Activated CD4-positive, CD25-positive, alpha-beta regulatory T cell treated with anti-CD3 and anti-CD28 coated beads, Interleukin-2, amount 50 U/mL, for 72 hours (primary cell): Measurements from ENCODE around the gene FADD.
"Not testable (repeated sequence)": the region's sequence is repeated elsewhere in the genome, so short reads cannot be mapped to it uniquely, and the experiment has no call there.

Experiments
- DNase-seq: peaks from one replicate; pipeline ENCODE4 v3.0.0; 2021

The FADD gene

DNA sequence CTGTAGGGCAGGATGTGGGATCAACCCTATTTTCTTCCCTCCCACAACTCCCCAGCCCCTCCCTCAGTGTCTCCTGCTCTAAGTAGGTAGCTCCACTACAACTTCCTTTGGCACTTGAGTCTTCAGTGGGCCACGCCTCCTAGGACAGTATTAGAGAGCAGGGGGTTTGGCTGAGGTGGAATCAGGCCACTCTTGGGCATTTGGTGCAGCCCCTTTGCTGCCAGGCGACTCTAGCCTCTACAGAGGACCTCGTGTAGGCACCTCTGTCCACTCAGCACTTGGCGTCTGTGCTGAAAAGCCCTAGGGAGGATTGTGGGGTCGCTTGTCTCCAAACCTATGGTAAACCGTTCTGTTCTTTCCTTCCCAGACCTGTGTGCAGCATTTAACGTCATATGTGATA lies 2.7 kb downstream of the FADD start:
- no peak for DNase-seq

DNA sequence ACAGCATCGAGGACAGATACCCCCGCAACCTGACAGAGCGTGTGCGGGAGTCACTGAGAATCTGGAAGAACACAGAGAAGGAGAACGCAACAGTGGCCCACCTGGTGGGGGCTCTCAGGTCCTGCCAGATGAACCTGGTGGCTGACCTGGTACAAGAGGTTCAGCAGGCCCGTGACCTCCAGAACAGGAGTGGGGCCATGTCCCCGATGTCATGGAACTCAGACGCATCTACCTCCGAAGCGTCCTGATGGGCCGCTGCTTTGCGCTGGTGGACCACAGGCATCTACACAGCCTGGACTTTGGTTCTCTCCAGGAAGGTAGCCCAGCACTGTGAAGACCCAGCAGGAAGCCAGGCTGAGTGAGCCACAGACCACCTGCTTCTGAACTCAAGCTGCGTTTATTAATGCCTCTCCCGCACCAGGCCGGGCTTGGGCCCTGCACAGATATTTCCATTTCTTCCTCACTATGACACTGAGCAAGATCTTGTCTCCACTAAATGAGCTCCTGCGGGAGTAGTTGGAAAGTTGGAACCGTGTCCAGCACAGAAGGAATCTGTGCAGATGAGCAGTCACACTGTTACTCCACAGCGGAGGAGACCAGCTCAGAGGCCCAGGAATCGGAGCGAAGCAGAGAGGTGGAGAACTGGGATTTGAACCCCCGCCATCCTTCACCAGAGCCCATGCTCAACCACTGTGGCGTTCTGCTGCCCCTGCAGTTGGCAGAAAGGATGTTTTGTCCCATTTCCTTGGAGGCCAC lies 3.3 kb downstream of the FADD start:
- DNase-seq = no peak

GRCh38 chr11:70206982-70207376 lies 3.9 kb downstream of the FADD start:
- no peak for DNase-seq

DNA sequence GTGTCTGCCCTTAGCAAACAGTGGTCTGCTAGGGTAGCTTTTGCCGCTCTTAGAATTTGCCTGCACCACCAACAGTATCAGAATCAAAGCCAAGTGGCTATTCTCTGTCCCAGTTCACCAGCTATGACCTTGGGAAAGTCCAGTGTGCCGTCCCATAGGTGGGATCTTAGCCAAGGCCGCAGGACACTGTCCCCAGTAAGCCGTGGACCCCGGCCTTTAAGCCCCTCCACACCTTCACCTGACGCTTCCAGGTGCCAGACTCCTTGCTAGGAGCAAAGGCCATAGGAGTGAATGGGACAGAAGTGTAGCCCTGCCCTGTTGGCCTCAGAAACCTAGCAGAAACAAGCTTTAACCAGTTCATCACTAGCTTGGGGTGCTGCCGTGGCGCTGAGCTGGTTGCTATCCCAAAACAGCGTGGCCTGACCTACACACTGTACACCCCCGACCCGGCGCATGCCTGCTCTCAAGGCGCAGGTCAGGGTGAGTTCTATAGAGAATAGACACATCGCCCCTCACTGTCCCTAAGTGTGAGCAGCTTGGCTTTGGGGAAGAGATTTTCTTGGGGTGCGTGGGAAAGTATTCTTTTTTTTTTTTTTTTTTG lies 4.5 kb downstream of the FADD start:
- DNase-seq = no peak

GRCh38 chr11:70209391-70209912 lies 6.4 kb downstream of the FADD start:
- no peak for DNase-seq

- DNase-seq = no peak
Observed at GRCh38 chr11:70210051-70210501, 7.0 kb downstream of the FADD start.

DNA sequence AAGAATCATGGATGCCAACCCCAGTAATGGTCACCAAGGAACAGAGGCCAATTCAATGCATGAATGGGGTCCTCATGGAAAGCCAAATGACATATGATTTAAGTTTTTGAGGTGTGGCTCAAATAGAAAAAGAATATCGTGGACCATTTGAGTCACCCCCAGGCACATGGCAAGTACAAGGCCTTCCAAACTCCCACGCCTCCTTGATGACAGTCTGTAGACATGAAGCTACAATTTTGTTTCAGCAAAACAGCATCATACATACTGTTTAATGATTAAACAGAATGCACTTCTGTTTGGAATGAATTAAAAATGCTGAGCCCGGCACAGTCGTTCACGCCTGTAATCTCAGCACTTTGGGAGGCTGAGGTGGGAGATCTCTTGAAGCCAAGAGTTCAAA lies 7.4 kb downstream of the FADD start:
- no peak for DNase-seq

- DNase-seq = no peak
Observed at GRCh38 chr11:70212227-70212811, 9.2 kb downstream of the FADD start.

DNA sequence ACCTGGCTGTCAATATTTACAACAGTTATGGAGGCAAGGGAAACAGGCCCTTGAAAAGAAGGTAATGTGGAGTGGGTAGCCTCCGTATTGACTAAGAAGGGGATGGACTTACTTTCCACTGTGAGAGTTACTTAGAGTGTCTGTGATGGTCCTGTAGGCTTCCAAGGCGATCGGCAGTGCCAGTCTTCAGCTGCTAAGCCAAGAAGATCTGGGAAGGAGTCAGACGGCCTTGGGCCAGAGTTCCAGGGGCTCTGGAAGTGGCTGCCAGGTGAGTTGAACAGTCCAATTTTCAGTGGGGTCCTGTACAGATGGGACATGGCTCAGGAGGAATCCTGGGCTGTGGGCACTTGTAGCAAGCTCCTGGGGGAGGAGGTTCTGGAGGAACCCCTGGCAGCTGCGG lies 14.3 kb downstream of the FADD start:
- DNase-seq = not testable (repeated sequence)

DNA sequence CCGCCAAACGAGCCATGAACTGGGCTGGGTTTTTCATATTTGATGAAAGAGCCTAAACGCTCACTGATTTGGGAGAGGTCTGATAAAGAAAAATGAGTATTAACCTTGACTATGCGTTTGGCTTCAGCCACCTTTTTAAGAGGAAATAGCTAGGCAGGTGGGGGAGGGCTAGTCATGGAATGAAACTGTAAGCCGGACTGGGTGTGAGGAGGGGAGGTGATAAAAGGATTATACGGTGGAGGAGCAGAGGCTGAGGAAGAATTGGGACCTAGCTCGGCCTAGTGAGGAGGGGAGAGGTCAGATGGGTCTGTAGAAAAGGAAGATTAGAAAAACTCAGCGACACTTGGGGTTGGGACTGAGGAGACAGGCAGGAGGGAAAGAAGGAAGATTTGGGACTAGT lies 15.0 kb downstream of the FADD start:
- not testable (repeated sequence) for DNase-seq

DNA sequence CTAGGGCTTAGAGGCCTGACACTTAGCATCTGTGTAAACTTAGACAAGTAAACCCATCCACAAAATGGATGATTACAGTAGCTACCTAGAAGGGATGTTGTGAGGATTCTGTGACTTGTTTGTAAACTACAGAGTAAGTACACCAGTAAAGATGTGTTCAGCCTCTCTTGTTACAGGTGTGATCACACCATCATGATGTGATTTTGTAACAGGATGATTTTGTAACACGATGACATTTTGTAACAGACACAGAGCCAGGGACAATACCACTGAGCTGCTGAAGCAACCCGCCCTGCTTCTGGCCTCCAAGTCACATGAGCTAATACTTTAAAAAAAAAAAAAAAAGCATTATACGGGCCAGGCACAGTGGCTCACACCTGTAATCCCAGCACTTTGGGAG lies 17.0 kb downstream of the FADD start:
- no peak for DNase-seq

- no peak for DNase-seq
Observed at GRCh38 chr11:70220920-70221319, 17.8 kb downstream of the FADD start.

DNA sequence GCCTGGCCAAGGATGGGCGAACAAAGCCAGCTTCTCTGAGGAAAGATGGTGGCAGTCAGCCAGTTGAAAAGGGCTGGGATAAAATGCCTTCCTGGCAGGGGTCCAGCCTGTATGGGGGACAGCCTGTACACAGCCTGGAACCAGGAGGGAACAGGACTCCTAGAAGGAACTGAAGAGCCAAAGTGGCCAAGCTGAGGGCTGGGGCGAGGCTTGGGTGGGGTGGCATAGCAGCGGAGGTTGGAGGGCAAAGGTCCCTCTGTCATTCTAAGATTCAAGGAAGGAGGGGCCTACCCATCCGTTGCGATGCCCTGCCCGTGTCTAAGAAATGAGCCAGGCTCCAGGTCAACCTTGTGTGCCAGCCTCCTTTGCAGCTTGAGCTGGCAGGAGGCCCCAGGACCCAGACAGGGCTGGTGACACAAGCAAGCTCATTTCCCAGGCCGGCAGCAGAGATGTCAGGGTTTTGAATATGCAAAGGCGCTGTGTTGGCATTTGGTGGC lies 22.6 kb downstream of the FADD start:
- no peak for DNase-seq

GRCh38 chr11:70226183-70226582 lies 23.1 kb downstream of the FADD start:
- DNase-seq = no peak

DNA sequence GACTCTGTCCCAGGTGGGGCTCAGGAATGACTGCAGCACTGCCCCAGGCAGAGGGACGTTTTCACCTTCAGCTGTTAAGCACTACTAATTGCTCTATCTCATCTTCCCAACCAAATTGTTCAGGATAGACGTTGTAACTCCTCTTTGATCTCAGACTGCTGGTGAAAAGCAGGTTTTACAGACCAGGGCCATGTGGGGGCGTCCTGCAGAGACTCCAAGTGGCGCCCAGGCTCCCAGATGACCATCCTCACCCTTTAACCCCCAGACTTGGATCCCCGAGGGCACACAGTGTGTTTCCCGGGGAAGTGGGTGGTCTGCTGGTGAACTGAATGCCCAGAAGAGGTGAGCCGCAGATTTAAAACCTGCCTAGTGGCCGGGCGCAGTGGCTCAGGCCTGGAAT lies 23.9 kb downstream of the FADD start:
- no peak for DNase-seq

- no peak for DNase-seq
Observed at GRCh38 chr11:70229737-70230136, 26.6 kb downstream of the FADD start.

GRCh38 chr11:70230151-70230839 lies 27.2 kb downstream of the FADD start:
- DNase-seq = no peak

GRCh38 chr11:70230840-70231710 lies 28.0 kb downstream of the FADD start:
- DNase-seq = no peak

DNA sequence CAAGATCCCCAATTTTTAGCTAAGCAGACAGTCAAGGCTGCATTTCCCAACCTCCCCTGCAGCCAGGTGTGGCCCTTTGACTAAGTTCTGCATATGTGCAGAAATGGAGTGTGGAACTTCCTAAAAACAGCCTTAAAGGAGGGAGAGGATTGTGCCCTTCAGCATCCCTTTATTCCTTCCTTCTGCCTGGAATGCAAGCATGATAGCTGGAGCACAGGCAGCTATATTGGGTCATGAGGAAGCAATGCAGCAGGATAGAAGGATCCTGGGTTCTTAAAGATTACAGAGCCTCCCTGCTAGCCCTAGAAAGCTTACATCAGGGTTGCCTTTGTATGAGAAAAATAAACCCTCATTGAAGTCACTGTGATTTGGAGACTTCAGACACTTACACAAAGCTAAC lies 29.9 kb downstream of the FADD start:
- DNase-seq = no peak

- no peak for DNase-seq
Observed at GRCh38 chr11:70233511-70233934, 30.4 kb downstream of the FADD start.

GRCh38 chr11:70233962-70234361 lies 30.9 kb downstream of the FADD start:
- DNase-seq = no peak

DNA sequence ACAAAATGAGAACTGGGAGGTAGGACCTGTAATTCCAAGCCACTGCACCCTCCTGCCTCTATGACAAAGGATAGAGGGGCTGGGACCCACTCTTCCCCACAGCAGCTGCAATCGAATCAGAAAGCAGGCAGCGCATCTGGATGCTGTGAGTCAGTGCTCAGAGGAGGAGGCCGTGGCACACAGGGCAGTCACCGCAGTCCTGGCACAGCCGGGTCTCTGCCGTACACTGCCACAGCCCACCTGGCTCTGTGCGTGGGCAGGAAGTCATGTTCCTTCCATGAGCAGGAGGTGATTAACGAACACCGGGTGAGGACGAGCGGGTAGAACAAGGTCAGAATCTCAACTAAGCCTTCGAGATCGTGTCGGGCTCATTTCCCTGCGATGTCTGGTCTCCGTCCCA lies 37.2 kb downstream of the FADD start:
- no peak for DNase-seq
